Coronary artery (tissue), 2 donors: ENCODE data around the gene MAN1A1.

Source experiments
- DNase-seq: peaks from one replicate; pipeline ENCODE4 v3.0.0-alpha.2; 2017; ENCODE audit warnings: low spot score
- H3K27ac ChIP-seq, 2 donors: fragments of 200-600 bp; sonication (generic); one replicate each; pipeline ENCODE4 v1.5.1; 2016 to 2019
- H3K4me3 ChIP-seq: fragments of 200-600 bp; sonication (generic); 2 replicates; pipeline ENCODE4 v1.5.1; 2016; ENCODE audit warnings: mild to moderate bottlenecking, moderate library complexity
- CTCF ChIP-seq: fragments of 200-600 bp; sonication (generic); IDR thresholded peaks from one replicate; pipeline ENCODE4 v1.5.1; 2019; ENCODE audit warnings: antibody characterized with exemption

The MAN1A1 gene

GRCh38 chr6:119264854-119265397 lies 84.6 kb downstream of the MAN1A1 start:
- TF ChIP-seq CTCF = no peak

GRCh38 chr6:119262612-119263011 lies 86.9 kb downstream of the MAN1A1 start:
- DNase-seq = no peak
- TF ChIP-seq CTCF = no peak

More at GRCh38 chr6:119264854-119265397, 84.6 kb downstream of the MAN1A1 start:
- no peak for DNase-seq
- Histone ChIP-seq H3K27ac (no peak overlapping the region), H3K4me3 (no peak overlapping the region)

GRCh38 chr6:119261944-119262284 lies 87.6 kb downstream of the MAN1A1 start:
- Histone ChIP-seq H3K27ac (no peak overlapping the region), H3K4me3 (no peak overlapping the region)
- DNase-seq = no peak
- TF ChIP-seq CTCF = no peak

More at GRCh38 chr6:119262612-119263011, 86.9 kb downstream of the MAN1A1 start:
- Histone ChIP-seq H3K27ac (no peak overlapping the region), H3K4me3 (no peak overlapping the region)

GRCh38 chr6:119259027-119259426 lies 90.5 kb downstream of the MAN1A1 start:
- TF ChIP-seq CTCF = no peak
- H3K27ac ChIP-seq = no peak overlapping the region
- H3K4me3 ChIP-seq = no peak overlapping the region
- DNase-seq = no peak

- H3K27ac ChIP-seq = no peak overlapping the region
- no peak overlapping the region for H3K4me3 ChIP-seq
- DNase-seq = no peak
- no peak for TF ChIP-seq CTCF
These were observed 91.8 kb downstream of the MAN1A1 start for GRCh38 chr6:119257726-119258125.

GRCh38 chr6:119256978-119257462 lies 92.5 kb downstream of the MAN1A1 start:
- Histone ChIP-seq H3K4me3 (no peak overlapping the region), H3K27ac (no peak overlapping the region)
- no peak for TF ChIP-seq CTCF
- no peak for DNase-seq

- no peak for DNase-seq
- no peak overlapping the region for H3K27ac ChIP-seq
- TF ChIP-seq CTCF = no peak
- H3K4me3 ChIP-seq = no peak overlapping the region
These were observed 93.2 kb downstream of the MAN1A1 start for GRCh38 chr6:119256392-119256791.
